Anterior cingulate cortex (tissue), 58 donors: ENCODE results near the gene PHC3.

Experiments used
- DNase-seq, 58 donors: peaks; one replicate each; lab custom pipeline; 2025; lab: John Stamatoyannopoulos, UW

Gene PHC3

DNA sequence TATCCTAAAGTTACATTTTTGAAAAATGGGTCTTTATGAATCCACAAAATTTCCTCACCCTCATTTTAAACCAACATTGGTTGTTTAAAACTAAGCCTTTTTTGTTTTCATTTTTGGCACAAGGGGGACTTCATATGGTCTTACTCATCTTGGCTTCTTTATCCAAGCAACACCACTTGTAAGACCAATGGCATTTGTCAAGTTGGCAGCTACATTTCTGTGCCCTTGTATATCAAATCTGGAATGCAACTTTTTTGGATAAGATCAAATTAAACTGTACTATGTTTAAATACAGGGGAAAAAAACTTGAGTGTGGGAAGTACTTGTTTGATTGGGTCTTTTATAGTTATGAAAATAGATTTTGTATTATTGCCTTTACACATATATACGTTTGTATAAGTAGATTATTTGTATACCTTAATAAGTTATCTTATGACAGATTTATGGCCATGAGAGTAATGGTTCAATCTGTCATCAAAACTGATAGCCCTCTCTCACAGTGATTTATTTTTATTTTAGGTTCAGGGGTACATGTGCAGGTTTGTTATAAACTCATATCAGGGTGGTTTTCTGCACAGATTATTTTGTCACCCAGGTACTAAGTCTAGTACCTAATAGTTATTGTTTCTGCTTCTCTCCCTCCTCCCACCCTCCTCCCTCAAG lies 100.3 kb downstream of the PHC3 start:
- no peak for DNase-seq

DNA sequence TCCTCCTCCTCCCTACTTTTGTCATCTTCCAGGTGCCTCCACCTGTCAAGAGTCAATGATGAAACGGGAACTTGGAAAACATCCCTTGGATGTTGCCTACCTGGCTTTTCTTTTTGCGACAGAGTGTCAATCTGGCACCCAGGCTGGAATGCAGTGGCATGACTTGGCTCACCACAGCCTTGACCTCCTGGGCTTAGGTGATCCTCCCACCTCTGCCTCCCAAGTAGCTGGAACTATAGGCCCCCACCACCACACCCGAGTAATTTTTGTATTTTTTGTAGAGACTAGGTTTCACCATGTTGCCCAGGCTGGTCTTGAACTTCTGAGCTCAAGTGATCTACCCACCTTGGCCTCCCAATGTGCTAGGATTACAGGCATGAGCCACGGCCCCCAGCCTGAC lies 100.9 kb downstream of the PHC3 start:
- no peak for DNase-seq

DNA sequence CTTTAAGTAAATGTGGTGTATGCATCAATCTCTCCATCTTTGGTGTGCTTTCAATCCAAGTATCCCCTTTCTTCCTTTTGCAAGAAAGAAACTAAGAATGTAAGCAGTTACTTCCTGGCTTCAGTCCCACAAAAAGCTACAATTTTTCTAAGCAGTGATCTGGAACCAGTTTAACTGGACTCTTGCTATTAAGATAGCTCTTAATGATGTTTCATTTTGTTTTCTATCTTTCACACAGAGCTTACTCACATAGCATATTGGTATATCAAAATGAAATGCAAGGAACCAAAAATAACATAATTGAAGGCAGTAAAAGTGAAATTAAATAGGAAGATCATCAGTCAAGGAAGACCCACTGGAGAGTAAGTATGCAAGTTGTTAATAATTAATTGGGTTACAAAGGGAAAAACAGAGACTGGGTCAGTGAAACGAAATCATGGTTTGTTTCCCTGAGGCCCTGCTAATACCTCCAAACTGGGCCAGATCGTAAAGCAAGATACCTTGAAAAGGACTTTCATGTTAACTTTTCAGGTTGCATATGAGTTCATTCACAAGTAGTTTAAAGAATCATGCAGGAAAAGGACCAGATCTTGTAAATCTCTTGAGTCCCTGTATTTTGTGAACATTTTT lies 101.9 kb downstream of the PHC3 start:
- no peak for DNase-seq

DNA sequence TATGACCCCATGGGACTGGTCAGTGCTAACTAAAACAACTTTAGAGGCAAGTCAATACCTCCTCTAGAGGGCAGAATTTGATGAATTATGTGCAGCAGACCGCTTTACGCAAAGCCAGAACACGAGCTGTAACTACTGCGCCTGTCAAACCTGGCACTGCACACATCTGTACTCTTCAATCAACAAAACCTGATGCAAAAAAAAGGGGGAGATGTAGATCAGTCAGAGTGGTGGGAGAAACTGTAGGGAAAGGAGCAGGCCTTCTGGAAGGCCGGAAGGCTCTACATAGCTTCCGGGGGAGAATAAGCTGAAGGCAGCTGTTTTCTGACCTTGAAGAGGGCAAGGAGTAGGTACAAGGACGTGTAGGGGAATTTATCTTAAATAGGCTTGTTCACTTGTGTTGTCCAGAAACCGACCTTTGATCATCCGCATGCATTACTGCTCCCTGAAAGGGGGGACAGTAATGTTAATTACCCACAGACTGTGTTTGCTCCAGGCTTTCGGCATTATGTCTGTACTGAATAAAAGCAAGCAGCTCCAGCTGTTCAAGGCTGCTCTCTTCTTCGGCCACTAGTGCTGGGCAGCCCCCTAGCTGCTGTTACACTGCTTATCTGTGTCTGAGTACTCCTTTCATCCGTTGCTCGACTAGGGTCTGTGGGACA lies 102.8 kb downstream of the PHC3 start:
- no peak for DNase-seq

DNA sequence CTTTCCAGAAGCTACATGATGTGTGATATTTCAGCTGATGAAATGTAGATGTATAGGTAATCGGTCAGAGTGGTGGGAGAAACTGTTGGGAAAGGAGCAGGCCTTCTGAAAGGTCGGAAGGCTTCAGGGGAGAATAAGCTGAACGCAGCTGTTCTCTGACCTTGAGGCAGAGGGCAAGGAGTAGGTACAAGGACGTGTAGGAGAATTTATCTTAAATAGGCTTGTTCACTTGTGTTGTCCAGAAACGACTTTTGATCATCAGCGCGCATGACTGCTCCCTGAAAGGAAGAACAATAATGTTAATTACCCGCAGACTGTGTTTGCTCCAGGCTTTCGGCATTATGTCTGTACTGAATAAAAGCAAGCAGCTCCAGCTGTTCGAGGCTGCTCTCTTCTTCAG lies 104.2 kb downstream of the PHC3 start:
- DNase-seq, result no peak

DNA sequence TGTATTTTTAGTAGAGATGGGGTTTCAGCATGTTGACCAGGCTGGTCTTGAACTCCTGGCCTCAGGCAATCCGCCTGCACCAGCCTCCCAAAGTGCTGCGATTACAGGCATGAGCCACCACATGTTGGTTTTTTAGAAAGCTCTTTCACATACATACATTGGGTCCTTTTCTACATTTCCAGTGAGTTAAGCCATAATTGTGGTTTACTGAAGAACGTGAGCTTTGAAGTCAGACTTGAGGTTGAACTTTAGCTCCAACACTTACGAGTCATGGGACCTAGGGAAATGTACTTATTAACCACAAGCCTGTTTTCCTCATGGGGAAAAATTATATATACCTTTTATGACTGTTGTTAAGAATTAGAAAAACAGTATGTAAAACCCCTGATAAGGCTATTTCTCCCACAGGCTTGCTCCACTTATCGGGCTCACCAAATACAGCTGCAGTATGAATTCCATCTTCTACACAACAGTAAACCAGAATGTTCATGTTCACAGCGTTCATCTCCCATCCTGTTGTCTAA lies 104.8 kb downstream of the PHC3 start:
- no peak for DNase-seq

DNA sequence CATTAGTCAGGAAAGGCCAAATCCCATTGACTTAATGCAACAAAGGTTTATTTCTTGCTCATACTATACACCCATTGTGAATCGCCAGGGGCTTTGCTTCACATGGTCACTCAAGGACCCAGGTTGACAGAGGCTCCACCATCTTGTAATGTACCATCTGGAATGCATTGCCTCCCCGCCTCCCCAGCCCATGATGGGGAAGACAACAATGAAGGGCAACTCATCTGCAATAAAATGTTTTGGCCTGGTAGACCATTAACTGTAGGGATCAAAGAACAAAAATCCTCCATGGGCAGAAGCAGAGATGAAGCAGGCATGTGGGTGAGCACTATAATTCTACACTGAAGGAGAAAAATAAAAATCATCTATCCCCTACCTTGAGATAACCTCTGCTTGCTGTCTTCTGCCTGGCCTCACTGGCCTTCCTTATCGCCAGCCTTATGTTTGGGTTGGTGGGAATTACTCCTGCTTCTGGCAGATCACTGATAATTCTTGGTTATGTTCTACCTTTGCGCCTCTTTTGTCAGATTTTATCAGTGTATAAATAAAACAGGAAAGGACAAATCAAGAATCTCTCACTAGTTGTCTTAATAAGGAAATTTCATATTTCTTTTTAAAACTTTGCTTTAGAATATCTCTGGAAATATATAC lies 106.0 kb downstream of the PHC3 start:
- DNase-seq, result no peak

DNA sequence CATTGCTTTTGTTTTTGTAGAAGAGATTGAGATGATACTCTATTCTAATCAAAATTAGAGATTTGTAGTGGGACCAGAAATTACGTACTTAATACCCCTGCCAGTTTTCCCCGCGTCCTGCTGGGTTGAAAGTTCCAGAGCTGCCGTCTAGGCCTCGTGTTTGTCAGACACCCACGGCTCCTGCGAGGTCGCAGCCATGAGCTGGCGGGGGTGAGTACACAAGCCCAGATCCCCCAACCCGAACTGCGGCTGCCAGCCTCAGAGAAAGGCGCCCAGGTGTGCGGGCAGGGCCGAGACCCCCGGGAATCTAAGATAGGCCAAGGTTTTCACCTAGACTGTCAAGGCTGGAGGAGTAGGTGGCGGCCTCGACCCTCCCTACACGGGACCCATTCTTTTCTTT lies 117.4 kb downstream of the PHC3 start:
- DNase-seq, result no peak

DNA sequence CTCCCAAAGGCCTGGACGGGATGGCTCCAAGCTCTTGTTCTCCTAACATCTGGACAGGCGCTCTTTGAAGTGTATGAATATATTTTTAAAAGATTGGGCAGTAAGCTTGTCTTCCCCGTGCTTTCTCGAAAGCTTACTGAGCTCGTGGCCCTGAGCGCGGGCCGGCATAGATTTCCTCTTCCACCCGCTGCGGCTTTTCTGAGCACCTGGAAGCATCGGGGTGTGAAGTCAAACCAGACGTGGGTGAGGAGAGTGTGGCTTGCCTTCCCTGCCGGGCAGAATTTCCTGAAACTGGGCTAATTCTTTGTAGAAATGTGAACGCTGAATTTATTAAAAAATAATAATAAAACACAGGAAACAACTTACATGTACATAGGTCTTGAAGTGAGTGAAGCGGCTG lies 117.8 kb downstream of the PHC3 start:
- no peak for DNase-seq

DNA sequence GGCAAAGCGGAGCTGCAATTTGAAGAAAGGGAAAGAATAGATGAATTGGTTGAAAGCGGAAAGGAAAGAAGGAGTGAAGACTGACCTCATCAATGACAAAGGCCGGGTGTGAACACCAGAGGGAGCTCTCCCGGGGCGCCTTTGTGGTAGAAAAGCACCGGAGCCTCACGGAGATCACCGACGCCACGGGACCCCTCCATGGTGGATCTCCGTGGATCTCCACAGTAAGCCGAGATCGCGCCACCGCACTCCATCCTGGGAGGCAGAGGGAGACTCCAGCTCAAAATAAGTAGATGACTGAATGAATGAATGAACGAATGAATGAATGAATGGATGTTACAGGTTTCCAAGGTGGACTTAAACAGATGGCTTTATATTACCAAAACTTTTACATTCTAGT lies 118.8 kb downstream of the PHC3 start:
- no peak for DNase-seq

DNA sequence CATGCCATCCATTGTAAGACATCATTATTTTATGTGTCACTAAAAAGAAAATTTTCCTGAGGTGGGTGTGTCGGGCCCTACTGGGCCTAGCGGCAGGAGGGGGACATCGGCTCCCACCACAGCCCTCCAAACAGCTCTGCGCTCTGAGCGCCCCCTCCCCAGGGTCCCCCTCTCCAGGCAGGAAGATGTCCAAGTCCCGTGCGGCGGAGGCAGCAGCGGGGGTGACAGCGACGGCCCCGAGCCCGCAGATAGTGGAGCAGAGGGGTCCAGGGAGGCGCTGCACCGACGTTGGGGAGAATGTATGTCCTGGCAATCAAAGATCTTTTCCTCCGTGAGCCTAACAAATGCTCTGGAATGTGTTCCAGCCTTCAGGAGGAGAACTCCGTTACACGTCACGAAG lies 119.5 kb downstream of the PHC3 start:
- no peak for DNase-seq

DNA sequence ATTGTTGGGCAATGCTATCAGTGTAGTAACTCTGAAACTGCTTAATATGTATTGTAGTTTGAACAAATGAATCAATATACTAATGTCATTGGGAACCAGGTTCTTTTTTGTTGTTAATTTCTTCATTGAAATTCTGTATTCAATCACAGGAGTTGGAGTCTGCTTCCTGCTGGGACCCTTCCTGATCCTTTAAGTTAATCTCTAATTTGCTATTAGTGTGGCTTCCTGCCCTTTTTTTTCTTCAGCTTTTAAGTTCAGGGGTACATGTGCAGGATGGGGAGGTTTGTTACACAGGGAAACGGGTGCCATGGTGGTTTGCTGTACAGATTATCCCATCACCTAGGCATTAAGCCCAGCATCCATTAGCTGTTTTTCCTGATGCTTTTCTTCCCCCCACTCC lies 122.1 kb downstream of the PHC3 start:
- no peak for DNase-seq

DNA sequence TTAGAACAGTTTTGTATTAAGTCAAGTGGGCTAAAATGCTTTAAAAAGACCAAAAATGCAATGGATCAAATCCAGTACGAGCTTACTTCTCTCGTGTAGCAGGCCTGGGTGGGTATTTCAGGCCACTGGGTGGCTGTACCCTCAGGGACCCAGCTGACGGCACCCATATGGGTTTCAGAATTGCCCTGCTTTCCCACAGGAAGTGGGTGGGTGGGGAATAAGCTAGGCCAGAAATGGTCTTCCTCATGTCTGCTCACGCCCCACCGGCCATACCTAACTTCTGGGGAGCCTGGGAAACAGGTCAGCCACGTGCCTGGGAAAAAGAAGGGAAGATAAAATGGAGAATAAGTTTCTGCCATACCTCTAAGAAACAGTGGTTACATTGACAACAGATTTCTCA lies 123.4 kb downstream of the PHC3 start:
- no peak for DNase-seq

DNA sequence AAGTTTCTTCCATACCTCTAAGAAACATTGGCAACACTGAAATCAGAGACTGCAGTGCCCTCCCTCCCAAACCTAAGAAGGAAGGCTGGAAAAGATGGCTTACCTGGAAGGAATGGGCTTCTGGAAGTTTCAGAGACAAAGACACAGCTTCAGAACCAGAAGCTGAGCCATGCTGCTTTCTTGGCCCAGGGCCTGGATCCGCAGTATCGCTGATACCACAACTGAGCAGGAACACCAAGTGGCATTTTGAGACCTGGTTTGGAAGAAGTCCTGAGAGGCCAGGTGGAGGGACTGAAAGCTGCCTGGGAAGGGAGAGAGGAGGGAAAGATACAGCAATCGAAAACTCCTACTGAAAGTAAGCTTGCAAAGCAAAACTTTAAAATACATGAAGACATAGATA lies 124.0 kb downstream of the PHC3 start:
- no peak for DNase-seq

DNA sequence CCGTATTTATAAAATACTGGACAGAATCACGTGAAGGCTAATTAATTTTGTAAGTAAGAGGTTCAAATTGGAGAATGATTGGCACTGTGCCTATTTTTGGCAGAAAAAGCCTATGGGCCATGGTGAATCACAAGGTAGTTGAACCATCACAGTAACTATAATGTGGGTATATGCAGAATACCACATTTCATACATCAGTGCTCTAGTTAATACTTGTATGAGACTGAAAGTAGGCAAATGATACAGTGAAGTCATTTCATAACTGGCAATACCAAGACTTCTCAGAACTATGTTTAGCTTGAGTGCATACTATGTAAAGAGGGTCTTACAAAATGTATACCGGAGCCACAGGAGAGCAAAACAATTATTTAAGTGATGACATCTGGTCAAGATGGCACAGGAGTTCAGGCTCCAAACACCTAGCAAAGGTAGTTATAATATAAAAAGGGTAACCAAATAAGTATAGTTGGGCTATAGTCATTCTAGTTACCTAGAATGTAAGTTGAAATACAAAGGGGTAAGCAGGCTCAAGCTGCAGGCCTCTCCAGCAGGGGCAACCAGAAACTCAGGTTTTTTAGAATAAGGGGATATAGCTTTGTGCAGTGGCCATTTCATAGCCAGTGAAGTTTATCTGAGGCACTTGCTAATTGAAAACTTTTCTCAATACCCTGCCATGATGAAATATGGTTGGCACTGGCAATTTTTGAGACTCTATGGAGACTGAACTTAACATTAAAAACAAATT lies 124.7 kb downstream of the PHC3 start:
- DNase-seq, result no peak

DNA sequence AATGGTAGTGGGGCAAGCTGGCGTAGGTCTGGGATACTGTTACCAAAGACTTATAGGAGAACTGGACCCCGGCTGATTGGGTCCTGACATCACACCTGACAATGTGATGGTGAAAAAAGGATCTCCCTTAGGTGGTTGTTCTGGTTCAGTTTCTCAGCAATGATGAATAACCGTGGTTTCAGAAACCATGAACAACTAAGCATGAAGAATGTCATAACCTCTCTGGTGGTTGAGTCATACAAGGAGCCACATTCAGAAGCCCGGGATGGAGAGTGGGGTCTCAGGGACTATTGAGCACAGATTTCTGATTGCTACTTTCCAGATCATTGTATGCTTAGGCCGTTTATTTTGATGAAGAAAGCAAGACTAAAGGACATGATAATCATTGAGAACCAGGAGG lies 126.3 kb downstream of the PHC3 start:
- no peak for DNase-seq

DNA sequence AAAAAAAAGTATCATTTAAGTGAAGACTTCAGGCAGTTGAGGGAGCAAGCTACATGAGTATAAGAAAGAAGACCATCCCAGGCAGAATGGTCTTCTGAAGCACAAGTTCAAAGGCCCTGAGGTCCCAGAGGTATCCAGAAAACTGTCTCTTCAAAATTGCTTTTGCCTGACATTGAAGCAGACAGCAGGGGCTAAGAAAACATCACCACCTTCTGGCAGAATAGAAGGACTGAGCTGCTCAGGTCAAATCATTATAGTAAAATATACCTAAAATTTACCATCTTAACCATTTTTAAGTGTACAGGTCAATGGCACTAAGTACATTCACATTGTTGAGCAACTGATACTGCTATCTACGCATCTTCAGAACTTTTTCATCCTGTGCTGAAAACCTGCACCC lies 127.3 kb downstream of the PHC3 start:
- no peak for DNase-seq

DNA sequence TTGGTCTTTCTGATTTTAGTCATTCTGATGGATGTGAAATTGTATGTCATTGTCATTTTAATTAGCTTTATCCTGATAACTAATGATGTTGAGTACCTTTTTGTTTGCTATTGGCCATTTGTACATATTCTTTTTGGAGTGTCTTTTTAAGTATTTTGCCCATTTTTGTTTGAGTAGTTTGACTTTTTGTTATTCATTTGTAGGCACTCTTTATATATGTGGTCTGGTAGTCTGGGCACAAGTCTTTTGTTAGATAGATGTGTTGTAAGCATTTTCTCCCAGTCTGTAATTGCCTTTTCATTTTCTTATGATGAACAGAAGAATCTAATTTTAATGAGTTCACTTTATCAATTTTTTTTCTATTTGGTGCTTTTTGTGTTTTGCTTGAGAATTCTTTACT lies 129.1 kb downstream of the PHC3 start:
- DNase-seq, result no peak

DNA sequence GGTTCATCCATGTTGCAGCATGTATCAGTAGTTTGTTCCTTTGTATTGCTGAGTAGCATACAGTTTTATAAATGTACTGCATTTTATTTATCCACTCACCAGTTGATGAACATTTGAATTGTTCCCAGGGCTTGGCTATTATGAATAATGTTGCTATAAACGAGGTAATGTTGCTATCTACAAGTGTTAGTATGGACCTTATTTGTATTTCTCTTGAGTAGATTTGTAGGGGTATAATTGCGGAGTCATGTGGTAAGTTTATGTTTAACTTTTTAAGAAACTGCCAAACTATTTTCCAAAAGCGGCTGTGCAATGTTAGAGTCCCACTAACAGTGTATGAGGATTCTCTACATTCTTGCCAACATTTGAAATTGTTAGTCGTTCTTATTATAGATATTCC lies 130.8 kb downstream of the PHC3 start:
- no peak for DNase-seq

DNA sequence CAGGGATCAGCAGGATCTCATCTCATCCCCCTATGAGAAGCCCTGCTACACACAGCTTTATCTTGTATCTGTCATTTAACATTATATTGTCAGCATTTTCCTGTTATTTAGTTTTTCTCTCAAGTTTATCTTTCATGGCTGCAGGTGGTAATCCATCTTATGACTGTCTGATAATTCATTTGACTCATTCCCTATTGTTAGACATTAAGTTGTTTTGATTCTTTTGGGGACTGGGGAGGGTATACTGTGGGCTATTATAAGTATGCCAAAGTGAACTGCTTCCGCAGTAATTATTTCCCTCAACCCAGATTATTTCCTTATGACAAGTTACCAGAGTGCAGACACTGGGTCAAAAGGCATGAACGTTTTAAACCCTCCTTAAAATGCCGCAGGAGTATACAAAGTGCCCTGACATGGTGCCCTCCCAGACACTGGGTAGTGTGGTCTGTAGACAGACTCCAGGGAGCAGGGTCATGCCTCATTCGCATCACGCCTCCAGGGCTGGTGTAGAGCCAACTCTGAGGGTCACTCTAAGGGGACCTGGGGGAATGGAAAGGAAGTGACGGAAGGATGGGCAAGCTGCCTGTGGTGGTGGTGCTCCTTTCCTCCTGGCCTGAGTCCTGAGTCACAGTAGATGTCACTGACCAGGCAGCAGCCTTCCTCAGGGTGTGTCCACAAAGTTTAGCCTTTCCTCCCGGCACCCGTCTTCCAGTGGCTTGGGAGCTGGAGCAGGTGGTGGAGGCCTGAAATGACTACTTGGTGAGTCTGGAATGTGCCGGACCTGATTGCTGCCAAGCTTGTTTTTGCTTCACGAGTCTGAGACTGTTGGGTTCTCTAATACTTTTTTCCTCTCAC lies 132.2 kb downstream of the PHC3 start:
- DNase-seq, result no peak
